ENCODE measurements around the gene ZNF213.

The ZNF213 gene

DNA sequence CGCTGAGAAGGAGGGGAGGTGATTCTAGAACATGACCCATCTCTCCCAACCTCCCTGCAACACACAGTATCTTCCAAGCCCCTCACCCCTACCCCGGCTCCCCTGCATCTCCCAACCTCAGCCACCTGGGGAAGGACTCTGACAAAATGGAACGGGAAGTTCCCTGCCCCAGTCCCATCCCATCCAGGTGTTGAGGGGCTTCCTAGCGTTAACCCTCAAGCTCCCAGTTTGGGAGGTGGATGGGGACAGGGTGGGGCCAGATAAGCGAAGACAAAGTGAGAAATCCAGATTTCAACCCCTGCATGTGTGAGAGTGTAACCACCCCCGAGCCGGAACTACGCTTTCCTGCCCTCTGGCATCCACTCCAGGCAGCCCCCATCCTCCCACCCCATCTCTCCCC lies 37.6 kb upstream of the ZNF213 start:
- TF ChIP-seq ZNF704 (tag by site-specific recombination; IDR thresholded peaks at IDR 0.05), result no peak
- TF ChIP-seq SCRT2 (tag by site-specific recombination; IDR thresholded peaks at IDR 0.05), result no peak
- TF ChIP-seq ZNF585B (tag by site-specific recombination; IDR thresholded peaks at IDR 0.05), result no peak
- no peak for TF ChIP-seq YY2 (tag by site-specific recombination; IDR thresholded peaks at IDR 0.05)
- no peak for TF ChIP-seq OSR2 (tag by site-specific recombination; IDR thresholded peaks at IDR 0.05)
- TF ChIP-seq ZNF16 (tag by site-specific recombination; IDR thresholded peaks at IDR 0.05; ENCODE audit: low read depth), result no peak
- TF ChIP-seq ZNF48 (tag by site-specific recombination; IDR thresholded peaks at IDR 0.05), result no peak
- no peak for TF ChIP-seq ZNF549 (tag by site-specific recombination; IDR thresholded peaks at IDR 0.05)
- no peak for TF ChIP-seq ZNF677 (tag by site-specific recombination; IDR thresholded peaks at IDR 0.05)
- TF ChIP-seq, protein P1, sequence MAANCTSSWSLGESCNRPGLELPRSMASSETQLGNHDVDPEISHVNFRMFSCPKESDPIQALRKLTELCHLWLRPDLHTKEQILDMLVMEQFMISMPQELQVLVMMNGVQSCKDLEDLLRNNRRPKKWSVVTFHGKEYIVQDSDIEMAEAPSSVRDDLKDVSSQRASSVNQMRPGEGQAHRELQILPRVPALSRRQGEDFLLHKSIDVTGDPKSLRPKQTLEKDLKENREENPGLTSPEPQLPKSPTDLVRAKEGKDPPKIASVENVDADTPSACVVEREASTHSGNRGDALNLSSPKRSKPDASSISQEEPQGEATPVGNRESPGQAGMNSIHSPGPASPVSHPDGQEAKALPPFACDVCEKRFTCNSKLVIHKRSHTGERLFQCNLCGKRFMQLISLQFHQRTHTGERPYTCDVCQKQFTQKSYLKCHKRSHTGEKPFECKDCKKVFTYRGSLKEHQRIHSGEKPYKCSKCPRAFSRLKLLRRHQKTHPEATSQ (tag by site-specific recombination; IDR thresholded peaks at IDR 0.05), result no peak
- no peak for TF ChIP-seq FEZF1 (tag by site-specific recombination; IDR thresholded peaks at IDR 0.05)
- TF ChIP-seq BCL6B (tag by site-specific recombination; IDR thresholded peaks at IDR 0.05), result no peak
- TF ChIP-seq, protein P2, sequence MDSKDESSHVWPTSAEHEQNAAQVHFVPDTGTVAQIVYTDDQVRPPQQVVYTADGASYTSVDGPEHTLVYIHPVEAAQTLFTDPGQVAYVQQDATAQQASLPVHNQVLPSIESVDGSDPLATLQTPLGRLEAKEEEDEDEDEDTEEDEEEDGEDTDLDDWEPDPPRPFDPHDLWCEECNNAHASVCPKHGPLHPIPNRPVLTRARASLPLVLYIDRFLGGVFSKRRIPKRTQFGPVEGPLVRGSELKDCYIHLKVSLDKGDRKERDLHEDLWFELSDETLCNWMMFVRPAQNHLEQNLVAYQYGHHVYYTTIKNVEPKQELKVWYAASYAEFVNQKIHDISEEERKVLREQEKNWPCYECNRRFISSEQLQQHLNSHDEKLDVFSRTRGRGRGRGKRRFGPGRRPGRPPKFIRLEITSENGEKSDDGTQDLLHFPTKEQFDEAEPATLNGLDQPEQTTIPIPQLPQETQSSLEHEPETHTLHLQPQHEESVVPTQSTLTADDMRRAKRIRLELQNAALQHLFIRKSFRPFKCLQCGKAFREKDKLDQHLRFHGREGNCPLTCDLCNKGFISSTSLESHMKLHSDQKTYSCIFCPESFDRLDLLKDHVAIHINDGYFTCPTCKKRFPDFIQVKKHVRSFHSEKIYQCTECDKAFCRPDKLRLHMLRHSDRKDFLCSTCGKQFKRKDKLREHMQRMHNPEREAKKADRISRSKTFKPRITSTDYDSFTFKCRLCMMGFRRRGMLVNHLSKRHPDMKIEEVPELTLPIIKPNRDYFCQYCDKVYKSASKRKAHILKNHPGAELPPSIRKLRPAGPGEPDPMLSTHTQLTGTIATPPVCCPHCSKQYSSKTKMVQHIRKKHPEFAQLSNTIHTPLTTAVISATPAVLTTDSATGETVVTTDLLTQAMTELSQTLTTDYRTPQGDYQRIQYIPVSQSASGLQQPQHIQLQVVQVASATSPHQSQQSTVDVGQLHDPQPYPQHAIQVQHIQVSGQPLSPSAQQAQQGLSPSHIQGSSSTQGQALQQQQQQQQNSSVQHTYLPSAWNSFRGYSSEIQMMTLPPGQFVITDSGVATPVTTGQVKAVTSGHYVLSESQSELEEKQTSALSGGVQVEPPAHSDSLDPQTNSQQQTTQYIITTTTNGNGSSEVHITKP (tag by site-specific recombination; IDR thresholded peaks at IDR 0.05), result no peak
- TF ChIP-seq SP2 (tag by site-specific recombination; IDR thresholded peaks at IDR 0.05), result no peak
- TF ChIP-seq, protein P3, sequence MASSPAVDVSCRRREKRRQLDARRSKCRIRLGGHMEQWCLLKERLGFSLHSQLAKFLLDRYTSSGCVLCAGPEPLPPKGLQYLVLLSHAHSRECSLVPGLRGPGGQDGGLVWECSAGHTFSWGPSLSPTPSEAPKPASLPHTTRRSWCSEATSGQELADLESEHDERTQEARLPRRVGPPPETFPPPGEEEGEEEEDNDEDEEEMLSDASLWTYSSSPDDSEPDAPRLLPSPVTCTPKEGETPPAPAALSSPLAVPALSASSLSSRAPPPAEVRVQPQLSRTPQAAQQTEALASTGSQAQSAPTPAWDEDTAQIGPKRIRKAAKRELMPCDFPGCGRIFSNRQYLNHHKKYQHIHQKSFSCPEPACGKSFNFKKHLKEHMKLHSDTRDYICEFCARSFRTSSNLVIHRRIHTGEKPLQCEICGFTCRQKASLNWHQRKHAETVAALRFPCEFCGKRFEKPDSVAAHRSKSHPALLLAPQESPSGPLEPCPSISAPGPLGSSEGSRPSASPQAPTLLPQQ (tag by site-specific recombination; IDR thresholded peaks at IDR 0.05), result no peak
- Histone ChIP-seq H3K4me1 (ENCODE audit: control insufficient read depth, insufficient read depth, low read length) (peaks cover 3% of the 10 kb centered on the region), H3K27ac (ENCODE audit: extremely low read depth, low read depth, low read length) (no peak overlapping the region), H3K4me3 (ENCODE audit: low read depth, low read length) (no peak overlapping the region), H3K36me3 (ENCODE audit: control insufficient read depth in 2 of 2, insufficient read depth in 1 of 2, low read length in 2 of 2) (no peaks in the 10 kb centered on the region), H3K9me3 (ENCODE audit: control insufficient read depth, insufficient read depth, low read depth, low read length) (no peaks in the 10 kb centered on the region)
- ChIA-PET POLR2A (interaction anchor here (1.0 kb wide), 1 partner anchor 14 kb away, joined by 4 read pairs; no protein-coding TSS in a partner anchor), CTCF (interaction anchor here (0.7 to 3.8 kb wide), 6 partner anchors 17 to 725 kb away, joined by 3 to 38 read pairs (median 5); no protein-coding TSS in a partner anchor)

Measured in HEK293 (cell line).